Measurements from ENCODE around the gene BEX3.

GRCh38 chrX:103384672-103385071 lies 8.3 kb downstream of the BEX3 start:
- TF ChIP-seq POLR2A (IDR thresholded peaks at IDR 0.05) (no peak), CTCF (IDR thresholded peaks at IDR 0.05) (no peak), EP300 (IDR thresholded peaks at IDR 0.05) (no peak)
